ENCODE measurements around the gene EYA4. TPM values are rescaled to one million over a fixed set of nuclear protein-coding genes. Genes with fewer than 3 reads are reported as not detected.

The EYA4 gene
- polyA plus RNA-seq, 2 of the 4 experiments (the other 2 are of a cell fraction): 14.4 to 28.3 TPM

DNA sequence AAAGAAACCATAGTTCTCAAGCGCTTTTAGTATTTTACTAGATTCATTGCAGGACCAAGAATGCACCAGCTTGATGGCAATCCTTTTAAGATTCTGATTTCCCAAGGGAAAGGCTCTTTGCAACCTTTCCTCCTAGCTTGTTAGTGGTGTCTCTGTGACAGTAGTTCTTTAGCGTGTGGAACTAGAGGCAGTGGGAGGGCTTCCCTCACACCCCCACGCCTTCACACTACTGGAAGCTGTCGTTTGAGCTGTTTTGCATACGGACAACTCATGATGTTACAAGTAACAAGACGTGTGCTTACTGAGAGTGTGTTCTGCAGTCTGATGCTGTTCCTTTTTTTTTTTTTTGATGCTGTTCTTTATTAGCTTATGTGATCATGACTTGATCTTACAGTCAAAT, 34.1 kb downstream of the EYA4 start (continued):
- TF ChIP-seq, protein P1, sequence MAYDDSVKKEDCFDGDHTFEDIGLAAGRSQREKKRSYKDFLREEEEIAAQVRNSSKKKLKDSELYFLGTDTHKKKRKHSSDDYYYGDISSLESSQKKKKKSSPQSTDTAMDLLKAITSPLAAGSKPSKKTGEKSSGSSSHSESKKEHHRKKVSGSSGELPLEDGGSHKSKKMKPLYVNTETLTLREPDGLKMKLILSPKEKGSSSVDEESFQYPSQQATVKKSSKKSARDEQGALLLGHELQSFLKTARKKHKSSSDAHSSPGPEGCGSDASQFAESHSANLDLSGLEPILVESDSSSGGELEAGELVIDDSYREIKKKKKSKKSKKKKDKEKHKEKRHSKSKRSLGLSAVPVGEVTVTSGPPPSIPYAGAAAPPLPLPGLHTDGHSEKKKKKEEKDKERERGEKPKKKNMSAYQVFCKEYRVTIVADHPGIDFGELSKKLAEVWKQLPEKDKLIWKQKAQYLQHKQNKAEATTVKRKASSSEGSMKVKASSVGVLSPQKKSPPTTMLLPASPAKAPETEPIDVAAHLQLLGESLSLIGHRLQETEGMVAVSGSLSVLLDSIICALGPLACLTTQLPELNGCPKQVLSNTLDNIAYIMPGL (CRISPR knock-in tag; IDR thresholded peaks at IDR 0.05; ENCODE audit: borderline replicate concordance): no peak
- TF ChIP-seq, protein P2, sequence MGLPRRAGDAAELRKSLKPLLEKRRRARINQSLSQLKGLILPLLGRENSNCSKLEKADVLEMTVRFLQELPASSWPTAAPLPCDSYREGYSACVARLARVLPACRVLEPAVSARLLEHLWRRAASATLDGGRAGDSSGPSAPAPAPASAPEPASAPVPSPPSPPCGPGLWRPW (IDR thresholded peaks at IDR 0.05): no peak
- TF ChIP-seq HDAC2 (IDR thresholded peaks at IDR 0.05) (no peak), TP53 (CRISPR knock-in tag; IDR thresholded peaks at IDR 0.05) (no peak), RCOR1 (IDR thresholded peaks at IDR 0.05; ENCODE audit: low read depth, low read length) (no peak), CHD4 (IDR thresholded peaks at IDR 0.05; ENCODE audit: borderline replicate concordance) (no peak), CHD2 (IDR thresholded peaks at IDR 0.05; ENCODE audit: low read length, partially characterized antibody) (no peak)
- TF ChIP-seq, protein P3, sequence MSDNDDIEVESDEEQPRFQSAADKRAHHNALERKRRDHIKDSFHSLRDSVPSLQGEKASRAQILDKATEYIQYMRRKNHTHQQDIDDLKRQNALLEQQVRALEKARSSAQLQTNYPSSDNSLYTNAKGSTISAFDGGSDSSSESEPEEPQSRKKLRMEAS (IDR thresholded peaks at IDR 0.05): no peak

DNA sequence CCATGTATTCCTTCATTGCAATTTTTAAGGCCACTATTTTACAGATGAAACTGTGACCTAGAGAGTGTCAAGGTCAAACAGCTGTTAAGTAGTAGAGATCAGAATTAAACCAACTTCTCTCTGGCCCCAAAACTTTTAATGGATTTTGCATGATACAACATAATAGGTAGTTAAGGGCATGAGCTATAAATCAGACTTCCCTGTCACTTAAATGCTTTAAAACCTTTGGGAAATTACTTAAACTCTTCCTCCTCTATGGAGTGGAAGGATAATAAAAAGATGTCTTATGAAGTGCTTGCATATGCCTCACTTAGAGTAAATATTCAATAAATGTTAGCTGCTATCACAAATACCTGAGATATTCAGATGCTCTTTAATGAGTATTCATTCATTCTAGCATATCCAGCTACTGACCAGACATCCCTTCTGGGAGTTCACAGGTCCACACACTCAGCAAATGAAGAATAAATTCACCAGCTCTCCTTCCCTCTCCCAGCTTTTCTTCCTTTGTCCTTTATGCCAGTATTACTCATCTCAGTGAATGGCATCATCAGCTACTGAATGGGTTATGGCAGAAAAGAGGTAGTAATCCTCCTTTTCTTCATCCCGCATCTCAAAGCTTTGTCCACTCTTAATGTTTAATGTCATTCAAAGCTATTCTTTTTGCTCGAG, 36.2 kb downstream of the EYA4 start:
- Histone ChIP-seq H3K4me2 (no peak overlapping the region), H3K4me1 (peaks cover 15% of the 10 kb centered on the region; the same call in 2 of the 3 replicates), H3K9me3 (peaks cover 4% of the 10 kb centered on the region; the same call in 1 of the 3 replicates), H3K4me3 (no peak overlapping the region), H3K27ac (no peak overlapping the region)
- FAIRE-seq (no peak), DNase-seq (ENCODE audit: low read depth in 1 of 2, low spot score in 1 of 2) (no peak), ATAC-seq (no peak; a peak in 1 of 6 replicates)
- WGBS (ENCODE audit: missing lambda C conversion rate): 59% methylated on average over 2 of the region's 2 CpGs
- TF ChIP-seq, protein P4, sequence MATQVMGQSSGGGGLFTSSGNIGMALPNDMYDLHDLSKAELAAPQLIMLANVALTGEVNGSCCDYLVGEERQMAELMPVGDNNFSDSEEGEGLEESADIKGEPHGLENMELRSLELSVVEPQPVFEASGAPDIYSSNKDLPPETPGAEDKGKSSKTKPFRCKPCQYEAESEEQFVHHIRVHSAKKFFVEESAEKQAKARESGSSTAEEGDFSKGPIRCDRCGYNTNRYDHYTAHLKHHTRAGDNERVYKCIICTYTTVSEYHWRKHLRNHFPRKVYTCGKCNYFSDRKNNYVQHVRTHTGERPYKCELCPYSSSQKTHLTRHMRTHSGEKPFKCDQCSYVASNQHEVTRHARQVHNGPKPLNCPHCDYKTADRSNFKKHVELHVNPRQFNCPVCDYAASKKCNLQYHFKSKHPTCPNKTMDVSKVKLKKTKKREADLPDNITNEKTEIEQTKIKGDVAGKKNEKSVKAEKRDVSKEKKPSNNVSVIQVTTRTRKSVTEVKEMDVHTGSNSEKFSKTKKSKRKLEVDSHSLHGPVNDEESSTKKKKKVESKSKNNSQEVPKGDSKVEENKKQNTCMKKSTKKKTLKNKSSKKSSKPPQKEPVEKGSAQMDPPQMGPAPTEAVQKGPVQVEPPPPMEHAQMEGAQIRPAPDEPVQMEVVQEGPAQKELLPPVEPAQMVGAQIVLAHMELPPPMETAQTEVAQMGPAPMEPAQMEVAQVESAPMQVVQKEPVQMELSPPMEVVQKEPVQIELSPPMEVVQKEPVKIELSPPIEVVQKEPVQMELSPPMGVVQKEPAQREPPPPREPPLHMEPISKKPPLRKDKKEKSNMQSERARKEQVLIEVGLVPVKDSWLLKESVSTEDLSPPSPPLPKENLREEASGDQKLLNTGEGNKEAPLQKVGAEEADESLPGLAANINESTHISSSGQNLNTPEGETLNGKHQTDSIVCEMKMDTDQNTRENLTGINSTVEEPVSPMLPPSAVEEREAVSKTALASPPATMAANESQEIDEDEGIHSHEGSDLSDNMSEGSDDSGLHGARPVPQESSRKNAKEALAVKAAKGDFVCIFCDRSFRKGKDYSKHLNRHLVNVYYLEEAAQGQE (IDR thresholded peaks at IDR 0.05): no peak
- TF ChIP-seq, protein P5, sequence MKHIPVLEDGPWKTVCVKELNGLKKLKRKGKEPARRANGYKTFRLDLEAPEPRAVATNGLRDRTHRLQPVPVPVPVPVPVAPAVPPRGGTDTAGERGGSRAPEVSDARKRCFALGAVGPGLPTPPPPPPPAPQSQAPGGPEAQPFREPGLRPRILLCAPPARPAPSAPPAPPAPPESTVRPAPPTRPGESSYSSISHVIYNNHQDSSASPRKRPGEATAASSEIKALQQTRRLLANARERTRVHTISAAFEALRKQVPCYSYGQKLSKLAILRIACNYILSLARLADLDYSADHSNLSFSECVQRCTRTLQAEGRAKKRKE (CRISPR knock-in tag; IDR thresholded peaks at IDR 0.05; ENCODE audit: low read depth): no peak
- TF ChIP-seq MAFK (IDR thresholded peaks at IDR 0.05; ENCODE audit: partially characterized antibody) (no peak), JUNB (IDR thresholded peaks at IDR 0.05) (no peak), ZC3H11A (IDR thresholded peaks at IDR 0.05) (no peak), RNF2 (IDR thresholded peaks at IDR 0.05; ENCODE audit: borderline replicate concordance, low read depth) (no peak), EHF (CRISPR knock-in tag; IDR thresholded peaks at IDR 0.05) (no peak), RAD21 (conservative IDR thresholded peaks at IDR 0.05 in 1 of 2, IDR thresholded peaks at IDR 0.05 in 1 of 2) (no peak), MYC (IDR thresholded peaks at IDR 0.05; ENCODE audit: borderline replicate concordance, low read length) (no peak), NPAS2 (CRISPR knock-in tag; IDR thresholded peaks at IDR 0.05; ENCODE audit: borderline replicate concordance) (no peak), RFX5 (IDR thresholded peaks at IDR 0.05) (no peak), KDM1A (IDR thresholded peaks at IDR 0.05; ENCODE audit: low read depth) (no peak), ZSCAN20 (CRISPR knock-in tag; IDR thresholded peaks at IDR 0.05) (no peak)
- TF ChIP-seq, protein P6, sequence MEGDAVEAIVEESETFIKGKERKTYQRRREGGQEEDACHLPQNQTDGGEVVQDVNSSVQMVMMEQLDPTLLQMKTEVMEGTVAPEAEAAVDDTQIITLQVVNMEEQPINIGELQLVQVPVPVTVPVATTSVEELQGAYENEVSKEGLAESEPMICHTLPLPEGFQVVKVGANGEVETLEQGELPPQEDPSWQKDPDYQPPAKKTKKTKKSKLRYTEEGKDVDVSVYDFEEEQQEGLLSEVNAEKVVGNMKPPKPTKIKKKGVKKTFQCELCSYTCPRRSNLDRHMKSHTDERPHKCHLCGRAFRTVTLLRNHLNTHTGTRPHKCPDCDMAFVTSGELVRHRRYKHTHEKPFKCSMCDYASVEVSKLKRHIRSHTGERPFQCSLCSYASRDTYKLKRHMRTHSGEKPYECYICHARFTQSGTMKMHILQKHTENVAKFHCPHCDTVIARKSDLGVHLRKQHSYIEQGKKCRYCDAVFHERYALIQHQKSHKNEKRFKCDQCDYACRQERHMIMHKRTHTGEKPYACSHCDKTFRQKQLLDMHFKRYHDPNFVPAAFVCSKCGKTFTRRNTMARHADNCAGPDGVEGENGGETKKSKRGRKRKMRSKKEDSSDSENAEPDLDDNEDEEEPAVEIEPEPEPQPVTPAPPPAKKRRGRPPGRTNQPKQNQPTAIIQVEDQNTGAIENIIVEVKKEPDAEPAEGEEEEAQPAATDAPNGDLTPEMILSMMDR (IDR thresholded peaks at IDR 0.05): no peak
- TF ChIP-seq, protein P7, sequence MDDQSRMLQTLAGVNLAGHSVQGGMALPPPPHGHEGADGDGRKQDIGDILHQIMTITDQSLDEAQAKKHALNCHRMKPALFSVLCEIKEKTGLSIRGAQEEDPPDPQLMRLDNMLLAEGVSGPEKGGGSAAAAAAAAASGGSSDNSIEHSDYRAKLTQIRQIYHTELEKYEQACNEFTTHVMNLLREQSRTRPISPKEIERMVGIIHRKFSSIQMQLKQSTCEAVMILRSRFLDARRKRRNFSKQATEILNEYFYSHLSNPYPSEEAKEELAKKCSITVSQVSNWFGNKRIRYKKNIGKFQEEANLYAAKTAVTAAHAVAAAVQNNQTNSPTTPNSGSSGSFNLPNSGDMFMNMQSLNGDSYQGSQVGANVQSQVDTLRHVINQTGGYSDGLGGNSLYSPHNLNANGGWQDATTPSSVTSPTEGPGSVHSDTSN (IDR thresholded peaks at IDR 0.05): no peak
- TF ChIP-seq, protein P8, sequence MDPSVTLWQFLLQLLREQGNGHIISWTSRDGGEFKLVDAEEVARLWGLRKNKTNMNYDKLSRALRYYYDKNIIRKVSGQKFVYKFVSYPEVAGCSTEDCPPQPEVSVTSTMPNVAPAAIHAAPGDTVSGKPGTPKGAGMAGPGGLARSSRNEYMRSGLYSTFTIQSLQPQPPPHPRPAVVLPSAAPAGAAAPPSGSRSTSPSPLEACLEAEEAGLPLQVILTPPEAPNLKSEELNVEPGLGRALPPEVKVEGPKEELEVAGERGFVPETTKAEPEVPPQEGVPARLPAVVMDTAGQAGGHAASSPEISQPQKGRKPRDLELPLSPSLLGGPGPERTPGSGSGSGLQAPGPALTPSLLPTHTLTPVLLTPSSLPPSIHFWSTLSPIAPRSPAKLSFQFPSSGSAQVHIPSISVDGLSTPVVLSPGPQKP (IDR thresholded peaks at IDR 0.05; ENCODE audit: low read depth, low read length): no peak
- TF ChIP-seq, protein P3 (IDR thresholded peaks at IDR 0.05): no peak
- TF ChIP-seq, protein P2 (IDR thresholded peaks at IDR 0.05): no peak
- POLR2A ChIA-PET: no interaction called here
- CTCF ChIA-PET: interaction anchor here (1.2 kb wide), 2 partner anchors 9 to 643 kb away, joined by 3 to 4 read pairs; no protein-coding TSS in a partner anchor
